Ovary (tissue), 9 donors: ENCODE results near the gene ATG9B. TPM values are rescaled to one million over a fixed set of nuclear protein-coding genes. Genes with fewer than 3 reads are reported as not detected.
A peak's percentile ranks its signal among the peaks of the same experiment; 100 is the strongest.

Source experiments
- DNase-seq, 5 donors: peaks; one replicate each; pipeline ENCODE4 v3.0.0-alpha.2; 2019 to 2020
- H3K27ac ChIP-seq, 2 donors: fragments of 200-600 bp; one replicate each; pipeline versions ENCODE4 v1.5.1 to v1.8.0; 2019 to 2022
- H3K27me3 ChIP-seq: fragments of 200-600 bp; one replicate; pipeline ENCODE4 v1.8.0; 2022
- H3K36me3 ChIP-seq: fragments of 200-600 bp; sonication (generic); one replicate; pipeline ENCODE4 v1.5.1; 2019
- H3K4me1 ChIP-seq: one replicate; pipeline ENCODE4 v1.8.1; 2013; ENCODE audit warnings: mild to moderate bottlenecking, moderate library complexity; ENCODE audit not compliant: insufficient read depth
- H3K4me3 ChIP-seq: fragments of 200-600 bp; sonication (generic); one replicate; pipeline ENCODE4 v1.5.1; 2017
- H3K9me3 ChIP-seq, 2 donors: fragments of 200-600 bp in 1 of 2; sonication (generic) in 1 of 2; one replicate each; pipeline versions ENCODE4 v1.5.1 to v1.8.1; 2013 to 2019; ENCODE audit warnings: mild to moderate bottlenecking in 1 of 2, moderate library complexity in 1 of 2
- CTCF ChIP-seq, 3 donors: fragments of 450-650 bp in 2 of 3; fragments of 200-600 bp in 1 of 3; IDR thresholded peaks; one replicate each; pipeline versions ENCODE4 v1.5.1 to v1.8.0; 2016 to 2022; ENCODE audit warnings: antibody characterized with exemption in 3 of 3, mild to moderate bottlenecking in 1 of 3
- EP300 ChIP-seq: sonication (generic); formaldehyde crosslinking; IDR thresholded peaks from one replicate; pipeline ENCODE4 v1.6.1; 2017; ENCODE audit warnings: antibody characterized with exemption
- POLR2A ChIP-seq: fragments of 450-650 bp; IDR thresholded peaks from one replicate; pipeline ENCODE4 v1.6.1; 2017; ENCODE audit warnings: antibody characterized with exemption, mild to moderate bottlenecking, moderate library complexity
- WGBS, 3 donors: extraction: QIAGEN DNeasy Blood & Tissue Kit in 1 of 3; methylation state at CpG; one replicate each; pipeline versions ENCODE4 v1.1.5 to v1.1.7; 2013 to 2017; 5-methylcytosine and 5-hydroxymethylcytosine counted together
- intact Hi-C, 4 donors: fragments of 100-400 bp; cut with DNase I; formaldehyde crosslinking; loops; one replicate each; pipeline versions ENCODE4 v1.11.0 to v1.15.1; 2022 to 2023
- polyA plus RNA-seq, 2 donors: library from polyadenylated mRNA; stranded (reverse); fragments of 200-250 nt in 1 of 2; fragments of 350-450 nt in 1 of 2; fragmentation: Illumina TruSeq in 1 of 2; extraction: RNeasy Lipid Tissue Mini Kit (QIAGEN cat#74804) in 1 of 2; gene quantifications; one replicate each; pipeline ENCODE4 v1.2.3, GENCODE V29; 2013 to 2014
- total RNA-seq, 7 donors: library from RNA; depleted of rRNA in 2 of 7; stranded (reverse); fragments of >200 nt in 2 of 7; fragmentation: NEBNext Ultra II Directional in 3 of 7; extraction: Animal tissue kit (Norgen Biotek cat#: 25700) in 3 of 7; gene quantifications; one replicate each; pipeline versions ENCODE4 v1.1.0 to v1.2.4, GENCODE V29; 2016 to 2023
- donor health status: DM: no; HTN: no; CAD: no; lungs with moderate emphysema.
- donor health status: DM: no; HTN: no; CAD: no.
- donor health status: Bipolar disorder and iron deficiency.
- donor health status: DM: yes; HTN: yes; CAD: no.
- donor health status: DM: no; HTN: no; CAD: no.
- donor health status: DM: yes; HTN: yes; CAD: no.

Gene ATG9B
- total and polyA plus RNA-seq, 9 donors, result 0.03 to 1.0 (median 0.35) TPM

GRCh38 chr7:150996376-150997074, 27.8 kb downstream of the ATG9B start:
- Histone ChIP-seq H3K27me3 (no peaks in the 10 kb centered on the region), H3K27ac (no peak overlapping the region), H3K4me1 (no peaks in the 10 kb centered on the region), H3K4me3 (no peak overlapping the region), H3K9me3 (no peaks in the 10 kb centered on the region), H3K36me3 (no peaks in the 10 kb centered on the region)
- 32 to 42% (median 35%) methylated on average over 28 to 31 of the region's 31 CpGs for WGBS, 3 donors
- TF ChIP-seq POLR2A, result no peak
- no peak for TF ChIP-seq EP300
- TF ChIP-seq CTCF (IDR thresholded peaks at IDR 0.05), result no peak
- intact Hi-C loops, result no loop called here
- DNase-seq, result no peak

GRCh38 chr7:150994838-150995510, 29.3 kb downstream of the ATG9B start:
- intact Hi-C loops, result no loop called here
- Histone ChIP-seq H3K27ac (peak overlapping the region in 1 of 2 donors; percentile 8), H3K4me1 (no peaks in the 10 kb centered on the region), H3K9me3 (no peaks in the 10 kb centered on the region), H3K27me3 (no peaks in the 10 kb centered on the region), H3K4me3 (no peak overlapping the region), H3K36me3 (no peaks in the 10 kb centered on the region)
- no peak for TF ChIP-seq CTCF (IDR thresholded peaks at IDR 0.05)
- TF ChIP-seq EP300, result no peak
- TF ChIP-seq POLR2A, result no peak
- WGBS, 3 donors, result 64 to 69% (median 68%) methylated on average over 19 of the region's 19 CpGs
- no peak for DNase-seq

GRCh38 chr7:150994141-150994837, 30.0 kb downstream of the ATG9B start:
- H3K9me3 ChIP-seq, result no peaks in the 10 kb centered on the region
- peak in 2 of 5 donors; percentile 47 to 68 for DNase-seq
- intact Hi-C loops, result no loop called here
- peak overlapping the region; percentile 9 for H3K4me3 ChIP-seq
- no peaks in the 10 kb centered on the region for H3K36me3 ChIP-seq
- H3K4me1 ChIP-seq, result no peaks in the 10 kb centered on the region
- WGBS, 3 donors, result 27 to 34% (median 30%) methylated on average over 15 of the region's 15 CpGs
- H3K27ac ChIP-seq, result peak overlapping the region in 1 of 2 donors; percentile 8
- H3K27me3 ChIP-seq, result no peaks in the 10 kb centered on the region
- TF ChIP-seq POLR2A (no peak), EP300 (no peak), CTCF (IDR thresholded peaks at IDR 0.05) (no peak)

- WGBS, 3 donors, result 91 to 96% (median 92%) methylated on average over 14 of the region's 14 CpGs
- TF ChIP-seq POLR2A (no peak), EP300 (no peak), CTCF (IDR thresholded peaks at IDR 0.05) (no peak)
- peaks cover 3% of the 10 kb centered on the region for H3K4me1 ChIP-seq
- no peak overlapping the region for H3K4me3 ChIP-seq
- H3K27me3 ChIP-seq, result no peaks in the 10 kb centered on the region
- no peaks in the 10 kb centered on the region for H3K9me3 ChIP-seq
- H3K27ac ChIP-seq, result no peak overlapping the region
- no peak for DNase-seq
- no peaks in the 10 kb centered on the region for H3K36me3 ChIP-seq
- intact Hi-C loops, result no loop called here
Measured at GRCh38 chr7:150993511-150993910, 30.8 kb downstream of the ATG9B start.
